Endodermal cell (in vitro differentiated cells): Measurements from ENCODE around the gene OXCT2. TPM values are rescaled to one million over a fixed set of nuclear protein-coding genes. Genes with fewer than 3 reads are reported as not detected.

Experiments
- DNase-seq: peaks from one replicate; pipeline ENCODE4 v3.0.0-alpha.2; 2017
- H3K27ac ChIP-seq: 2 replicates; pipeline ENCODE4 v1.5.1; 2013; ENCODE audit warnings: mild to moderate bottlenecking, low read depth, low read length, moderate library complexity
- H3K27me3 ChIP-seq: 2 replicates; pipeline ENCODE4 v1.6.1; 2013; ENCODE audit warnings: mild to moderate bottlenecking, low read length, moderate library complexity; ENCODE audit not compliant: insufficient read depth, control insufficient read depth, poor library complexity, severe bottlenecking
- H3K36me3 ChIP-seq: 2 replicates; pipeline ENCODE4 v1.7.0; 2013; ENCODE audit warnings: mild to moderate bottlenecking, low read length, moderate library complexity; ENCODE audit not compliant: control insufficient read depth, insufficient read depth
- H3K4me1 ChIP-seq: one replicate; pipeline ENCODE4 v1.7.0; 2013; ENCODE audit warnings: low read length; ENCODE audit not compliant: control insufficient read depth, insufficient read depth
- H3K4me3 ChIP-seq: 2 replicates; pipeline ENCODE4 v1.5.1; 2013; ENCODE audit warnings: mild to moderate bottlenecking, low read length, moderate library complexity
- H3K9ac ChIP-seq: 2 replicates; pipeline ENCODE4 v1.6.1; 2013; ENCODE audit warnings: mild to moderate bottlenecking, low read length, moderate library complexity; ENCODE audit not compliant: poor library complexity, severe bottlenecking; ENCODE audit errors: extremely low read depth
- H3K9me3 ChIP-seq: 2 replicates; pipeline ENCODE4 v1.6.1; 2013; ENCODE audit warnings: mild to moderate bottlenecking, low read length, moderate library complexity; ENCODE audit not compliant: control insufficient read depth
- H3K27ac Mint-ChIP-seq: 2 replicates; pipeline ENCODE4 v1.8.0; 2020; ENCODE audit warnings: mixed read lengths
- H3K27me3 Mint-ChIP-seq: 2 replicates; pipeline ENCODE4 v1.8.0; 2021; ENCODE audit warnings: mild to moderate bottlenecking, mixed read lengths; ENCODE audit not compliant: insufficient read depth
- H3K36me3 Mint-ChIP-seq: 2 replicates; pipeline ENCODE4 v1.8.0; 2020; ENCODE audit warnings: low read depth, mixed read lengths
- H3K4me1 Mint-ChIP-seq: 2 replicates; pipeline ENCODE4 v1.8.0; 2020; ENCODE audit warnings: mixed read lengths
- H3K4me3 Mint-ChIP-seq: 2 replicates; pipeline ENCODE4 v1.8.0; 2020; ENCODE audit warnings: mild to moderate bottlenecking, moderate library complexity, mixed read lengths
- H3K9me3 Mint-ChIP-seq: 2 replicates; pipeline ENCODE4 v1.8.0; 2020; ENCODE audit warnings: mild to moderate bottlenecking, mixed read lengths
- WGBS, 2 experiments: methylation state at CpG; one replicate each; pipeline versions ENCODE4 v1.1.5 to v1.1.7; 2013; ENCODE audit warnings: missing lambda C conversion rate in 2 of 2, mixed read lengths in 1 of 2; ENCODE audit not compliant: insufficient coverage in 1 of 2, insufficient read length in 1 of 2; 5-methylcytosine and 5-hydroxymethylcytosine counted together
- total RNA-seq, 2 donors: library from RNA; stranded (reverse); fragmentation: NEBNext Ultra II Directional in 1 of 2; extraction: Animal tissue kit (Norgen Biotek cat#: 25700) in 1 of 2; gene quantifications; 2 replicates in 1 of 2; 3 replicates in 1 of 2; pipeline ENCODE4 v1.2.1, GENCODE V29; 2021
- TF ChIP-seq, protein P1 (sequence below): fragments of 200-600 bp; sonication (generic); conservative IDR thresholded peaks from 2 replicates; pipeline ENCODE4 v1.5.0; 2021; ENCODE audit warnings: antibody characterized with exemption, mild to moderate bottlenecking

OXCT2 gene
- total RNA-seq, 2 donors from 2014 or later: 1.8 TPM

DNA sequence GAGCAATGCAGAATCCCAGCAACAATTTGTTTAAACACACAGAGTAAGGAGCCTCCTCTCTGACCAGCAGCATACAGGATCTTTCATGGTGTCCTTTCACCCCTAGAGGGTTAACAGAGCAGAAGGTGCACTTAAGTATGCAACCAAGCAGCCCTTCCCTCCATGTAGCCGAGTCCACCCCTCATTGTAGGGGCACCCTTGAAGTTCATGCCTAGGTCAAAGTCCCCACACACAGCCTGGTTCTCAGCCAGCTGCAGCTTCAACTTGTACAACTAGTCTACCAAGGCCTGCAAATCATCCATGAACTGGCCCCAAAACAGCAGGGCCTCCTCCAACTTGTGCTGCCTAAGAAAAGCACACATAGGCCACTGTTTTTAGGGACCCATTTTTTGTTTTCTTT is 24.5 kb upstream of the OXCT2 start:
- TF ChIP-seq, protein P1, sequence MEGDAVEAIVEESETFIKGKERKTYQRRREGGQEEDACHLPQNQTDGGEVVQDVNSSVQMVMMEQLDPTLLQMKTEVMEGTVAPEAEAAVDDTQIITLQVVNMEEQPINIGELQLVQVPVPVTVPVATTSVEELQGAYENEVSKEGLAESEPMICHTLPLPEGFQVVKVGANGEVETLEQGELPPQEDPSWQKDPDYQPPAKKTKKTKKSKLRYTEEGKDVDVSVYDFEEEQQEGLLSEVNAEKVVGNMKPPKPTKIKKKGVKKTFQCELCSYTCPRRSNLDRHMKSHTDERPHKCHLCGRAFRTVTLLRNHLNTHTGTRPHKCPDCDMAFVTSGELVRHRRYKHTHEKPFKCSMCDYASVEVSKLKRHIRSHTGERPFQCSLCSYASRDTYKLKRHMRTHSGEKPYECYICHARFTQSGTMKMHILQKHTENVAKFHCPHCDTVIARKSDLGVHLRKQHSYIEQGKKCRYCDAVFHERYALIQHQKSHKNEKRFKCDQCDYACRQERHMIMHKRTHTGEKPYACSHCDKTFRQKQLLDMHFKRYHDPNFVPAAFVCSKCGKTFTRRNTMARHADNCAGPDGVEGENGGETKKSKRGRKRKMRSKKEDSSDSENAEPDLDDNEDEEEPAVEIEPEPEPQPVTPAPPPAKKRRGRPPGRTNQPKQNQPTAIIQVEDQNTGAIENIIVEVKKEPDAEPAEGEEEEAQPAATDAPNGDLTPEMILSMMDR: no peak
- Mint-ChIP-seq H3K27ac (no peak overlapping the region), H3K4me1 (no peaks in the 10 kb centered on the region), H3K4me3 (no peak overlapping the region), H3K9me3 (no peaks in the 10 kb centered on the region), H3K36me3 (no peaks in the 10 kb centered on the region), H3K27me3 (peaks cover 73% of the 10 kb centered on the region)
- Histone ChIP-seq H3K27ac (no peak overlapping the region), H3K27me3 (peaks cover 35% of the 10 kb centered on the region), H3K9ac (no peak overlapping the region), H3K4me1 (no peaks in the 10 kb centered on the region), H3K36me3 (no peaks in the 10 kb centered on the region), H3K9me3 (no peaks in the 10 kb centered on the region), H3K4me3 (no peak overlapping the region)
- WGBS, 2 experiments: 60% methylated on average over 1 of the region's 1 CpG; no CpG with 5 or more reads in 1 of the 2 experiments
- no peak for DNase-seq

DNA sequence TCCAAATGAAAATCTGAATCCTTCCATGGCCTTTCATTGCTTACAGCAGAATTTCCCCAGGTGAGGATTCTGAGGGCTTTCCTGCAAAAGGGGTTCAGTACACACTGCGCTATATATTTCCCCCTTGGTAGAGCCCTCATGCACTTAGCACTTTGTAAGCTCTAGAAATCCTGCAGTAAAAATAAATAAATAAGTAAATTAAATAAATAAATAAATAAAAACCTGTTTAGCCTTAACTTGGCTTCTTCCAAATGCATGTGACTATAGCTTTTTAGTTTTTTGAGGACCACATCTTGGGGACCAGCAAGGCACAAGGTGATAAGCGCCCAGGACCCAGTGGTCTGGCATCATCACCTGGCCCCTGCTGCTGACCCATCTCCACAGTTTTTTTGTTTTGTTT is 20.7 kb upstream of the OXCT2 start:
- no peak overlapping the region for H3K9ac ChIP-seq
- no peak overlapping the region for H3K27ac ChIP-seq
- no peak overlapping the region for H3K27ac Mint-ChIP-seq
- peaks cover 2% of the 10 kb centered on the region for H3K4me1 Mint-ChIP-seq
- no peak overlapping the region for H3K4me3 Mint-ChIP-seq
- WGBS, 2 experiments: 93% methylated on average over 2 of the region's 2 CpGs; no CpG with 5 or more reads in 1 of the 2 experiments
- no peaks in the 10 kb centered on the region for H3K9me3 ChIP-seq
- TF ChIP-seq, protein P1: no peak
- H3K36me3 ChIP-seq: no peaks in the 10 kb centered on the region
- DNase-seq: no peak
- H3K36me3 Mint-ChIP-seq: no peaks in the 10 kb centered on the region
- H3K4me1 ChIP-seq: no peaks in the 10 kb centered on the region
- H3K4me3 ChIP-seq: no peak overlapping the region
- H3K27me3 ChIP-seq: peaks cover 65% of the 10 kb centered on the region
- no peaks in the 10 kb centered on the region for H3K9me3 Mint-ChIP-seq
- H3K27me3 Mint-ChIP-seq: peaks cover 80% of the 10 kb centered on the region

DNA sequence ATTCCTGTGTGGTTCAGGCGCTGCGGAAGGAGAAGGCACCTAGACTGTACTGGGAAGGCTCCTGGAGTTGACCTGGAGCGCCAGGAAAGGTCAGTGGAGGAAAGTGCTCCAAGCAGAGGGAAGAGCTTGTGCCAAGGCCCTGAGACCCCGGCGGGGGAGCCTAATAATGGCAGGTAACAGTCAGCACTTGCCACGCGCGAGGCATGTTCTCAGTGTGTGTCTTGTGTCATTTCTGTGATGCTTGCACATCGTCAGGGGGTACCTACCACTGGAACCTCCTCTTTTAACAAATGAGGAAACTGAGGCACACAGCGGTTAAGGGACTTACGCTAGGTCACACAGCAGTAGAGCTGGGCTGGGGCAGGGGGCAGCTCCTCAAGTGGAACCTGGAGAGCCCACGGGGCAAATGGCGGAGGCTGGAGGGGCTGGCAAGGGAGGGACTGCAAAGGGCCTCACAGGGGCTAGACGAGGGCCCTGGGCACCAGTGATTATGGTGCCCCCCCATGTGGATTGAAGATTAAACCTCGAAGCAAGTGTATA is 18.5 kb upstream of the OXCT2 start:
- no peak overlapping the region for H3K27ac ChIP-seq
- H3K4me3 ChIP-seq: peak overlapping the region; percentile 56

More for the DNA sequence above, 18.5 kb upstream of the OXCT2 start:
- Histone ChIP-seq H3K4me1 (no peaks in the 10 kb centered on the region), H3K27me3 (peaks cover 82% of the 10 kb centered on the region), H3K9ac (no peak overlapping the region), H3K36me3 (no peaks in the 10 kb centered on the region), H3K9me3 (no peaks in the 10 kb centered on the region)
- TF ChIP-seq, protein P1: no peak
- Mint-ChIP-seq H3K36me3 (no peaks in the 10 kb centered on the region), H3K9me3 (no peaks in the 10 kb centered on the region), H3K4me1 (peaks cover 2% of the 10 kb centered on the region), H3K4me3 (peak overlapping the region; percentile 50), H3K27me3 (peaks cover 84% of the 10 kb centered on the region), H3K27ac (no peak overlapping the region)
- 51 to 54% methylated on average over 10 to 15 of the region's 15 CpGs for WGBS, 2 experiments
- DNase-seq: no peak
